ENCODE results near the gene CROCC2.
"Not testable (repeated sequence)": the region's sequence is repeated elsewhere in the genome, so short reads cannot be mapped to it uniquely, and the experiment has no call there.

Gene CROCC2

GRCh38 chr2:240972636-240973521 is 66.7 kb downstream of the CROCC2 start:
- DNase-seq (ENCODE audit: extremely low read depth, insufficient read length) = no peak
- Histone ChIP-seq H3K27me3 (replicated peaks; ENCODE audit: control insufficient read depth, insufficient read depth, low read length) (no peaks in the 10 kb centered on the region; the same call in none of the 2 replicates), H3K36me3 (ENCODE audit: control insufficient read depth, insufficient read depth, low read length) (no peaks in the 10 kb centered on the region), H3K4me3 (replicated peaks; ENCODE audit: low read depth, low read length) (no peak overlapping the region)
- TF ChIP-seq CTCF (IDR thresholded peaks at IDR 0.05; ENCODE audit: insufficient read depth, low read length, poor library complexity, severe bottlenecking) = no peak

DNA sequence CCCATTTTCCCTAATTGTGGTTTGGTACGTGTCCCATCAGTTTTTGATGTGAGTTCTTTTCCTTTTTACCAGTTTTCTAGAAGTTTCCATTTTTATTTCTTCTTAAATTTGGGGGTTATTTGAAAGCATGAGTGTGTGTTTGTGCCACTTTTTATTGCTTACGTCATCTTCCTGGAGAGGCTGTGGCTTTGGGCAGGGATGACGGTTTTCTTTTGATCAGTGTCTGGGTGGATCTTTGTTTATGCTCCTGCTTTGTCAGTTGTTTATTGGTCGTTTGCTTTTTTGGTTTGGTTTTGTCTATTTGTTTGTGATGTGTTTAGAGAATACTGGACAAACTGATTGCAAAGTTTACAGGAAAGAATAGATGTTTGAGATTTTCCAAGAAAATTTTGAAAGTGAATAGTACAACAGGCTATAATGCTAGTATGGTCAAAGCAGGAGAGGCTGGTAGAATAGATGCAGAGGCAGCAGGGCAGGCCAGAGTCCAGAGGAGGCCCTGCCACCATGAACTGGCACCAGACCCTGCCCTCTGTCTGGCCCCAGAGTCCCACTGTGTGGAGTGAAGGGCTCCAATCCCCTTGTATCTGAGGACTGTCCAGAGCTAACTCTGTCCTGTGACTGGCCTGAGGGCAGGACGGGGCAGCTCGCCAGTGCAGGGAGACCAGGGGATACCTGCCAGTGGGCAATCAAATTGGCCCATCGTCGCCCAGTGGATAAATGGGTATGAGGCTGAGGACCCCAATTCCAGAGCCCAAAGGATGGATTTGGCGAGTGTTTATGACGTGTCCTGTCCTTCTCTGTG is 68.8 kb downstream of the CROCC2 start:
- Histone ChIP-seq H3K4me3 (replicated peaks; ENCODE audit: low read depth, low read length) (no peak overlapping the region), H3K27me3 (replicated peaks; ENCODE audit: control insufficient read depth, insufficient read depth, low read length) (no peaks in the 10 kb centered on the region; the same call in none of the 2 replicates), H3K36me3 (ENCODE audit: control insufficient read depth, insufficient read depth, low read length) (no peaks in the 10 kb centered on the region)
- TF ChIP-seq CTCF (IDR thresholded peaks at IDR 0.05; ENCODE audit: insufficient read depth, low read length, poor library complexity, severe bottlenecking) = no peak
- DNase-seq (ENCODE audit: extremely low read depth, insufficient read length) = no peak

- not testable (repeated sequence) for H3K4me3 ChIP-seq (replicated peaks; ENCODE audit: low read depth, low read length); DNase-seq (ENCODE audit: extremely low read depth, insufficient read length); H3K36me3 ChIP-seq (ENCODE audit: control insufficient read depth, insufficient read depth, low read length); H3K27me3 ChIP-seq (replicated peaks; ENCODE audit: control insufficient read depth, insufficient read depth, low read length)
Measured at GRCh38 chr2:240975903-240976302, 69.8 kb downstream of the CROCC2 start.

GRCh38 chr2:240981280-240981679 is 75.1 kb downstream of the CROCC2 start:
- Histone ChIP-seq H3K27me3 (replicated peaks; ENCODE audit: control insufficient read depth, insufficient read depth, low read length) (peaks cover 2% of the 10 kb centered on the region; the same call in 1 of the 2 replicates), H3K36me3 (ENCODE audit: control insufficient read depth, insufficient read depth, low read length) (no peaks in the 10 kb centered on the region), H3K4me3 (replicated peaks; ENCODE audit: low read depth, low read length) (no peak overlapping the region)
- DNase-seq (ENCODE audit: extremely low read depth, insufficient read length) = no peak
- TF ChIP-seq CTCF (IDR thresholded peaks at IDR 0.05; ENCODE audit: insufficient read depth, low read length, poor library complexity, severe bottlenecking) = no peak

DNA sequence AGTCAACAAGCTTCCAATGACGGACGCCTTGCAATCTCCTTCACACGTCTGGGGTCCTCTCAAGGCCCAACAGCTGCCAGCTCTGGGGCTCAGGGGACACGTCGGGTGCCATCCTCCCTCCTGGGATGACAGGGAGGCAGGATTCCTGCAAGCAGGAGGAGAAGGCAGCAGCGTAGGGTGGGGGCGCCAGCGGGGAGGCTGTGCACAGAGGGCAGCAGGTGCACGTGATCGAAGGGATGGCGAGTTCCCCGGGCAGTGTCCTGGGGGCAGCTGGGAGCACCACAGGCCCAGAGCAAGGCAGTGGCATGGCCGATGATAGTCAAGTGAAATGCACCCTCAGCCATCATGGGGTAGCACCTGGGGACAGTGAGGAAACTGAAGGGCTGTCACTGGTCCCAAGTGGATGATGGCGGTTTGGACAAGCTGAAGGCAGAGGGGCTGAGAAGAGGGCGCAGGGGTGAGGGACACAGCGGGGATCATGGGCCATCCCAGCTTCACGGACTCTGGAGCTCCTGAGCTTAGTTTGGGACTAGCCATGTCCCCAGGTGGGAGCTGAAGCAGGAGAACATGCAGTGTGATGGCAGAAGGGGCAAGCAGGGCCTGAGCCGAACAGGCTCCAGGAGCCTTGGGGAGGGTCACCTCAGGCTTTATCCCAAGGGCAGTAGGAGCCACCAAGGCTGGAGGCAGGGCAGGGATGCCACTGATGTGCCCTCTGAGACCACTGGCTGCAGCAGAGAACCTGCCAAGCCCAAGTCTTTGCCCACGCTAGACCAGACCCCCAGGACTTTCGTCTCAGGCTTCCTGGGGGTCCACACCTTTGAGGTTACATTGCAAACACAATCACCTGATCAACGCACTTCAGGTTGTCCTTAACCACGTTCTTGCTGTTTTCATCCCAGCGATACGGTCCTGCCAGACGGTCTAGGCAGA is 76.0 kb downstream of the CROCC2 start:
- no peak for TF ChIP-seq CTCF (IDR thresholded peaks at IDR 0.05; ENCODE audit: insufficient read depth, low read length, poor library complexity, severe bottlenecking)
- peaks cover 2% of the 10 kb centered on the region; the same call in 1 of the 2 replicates for H3K27me3 ChIP-seq (replicated peaks; ENCODE audit: control insufficient read depth, insufficient read depth, low read length)
- DNase-seq (ENCODE audit: extremely low read depth, insufficient read length) = no peak

More for the DNA sequence above, 76.0 kb downstream of the CROCC2 start:
- Histone ChIP-seq H3K36me3 (ENCODE audit: control insufficient read depth, insufficient read depth, low read length) (no peaks in the 10 kb centered on the region), H3K4me3 (replicated peaks; ENCODE audit: low read depth, low read length) (no peak overlapping the region)
